Lower leg skin (tissue), 4 donors: Measurements from ENCODE around the gene NPSR1. TPM values are rescaled to one million over a fixed set of nuclear protein-coding genes. Genes with fewer than 3 reads are reported as not detected.
"Not testable (repeated sequence)": the region's sequence is repeated elsewhere in the genome, so short reads cannot be mapped to it uniquely, and the experiment has no call there.

Experiments used
- DNase-seq, 2 donors: peaks; one replicate each; pipeline ENCODE4 v3.0.0-alpha.2; 2019; ENCODE audit warnings: low spot score in 2 of 2
- H3K4me3 ChIP-seq: fragments of 200-600 bp; sonication (generic); 2 replicates; pipeline ENCODE4 v1.5.1; 2017; ENCODE audit warnings: mild to moderate bottlenecking, low read depth; ENCODE audit not compliant: poor library complexity, severe bottlenecking
- POLR2A ChIP-seq, 2 donors: fragments of 450-650 bp; IDR thresholded peaks; one replicate each; pipeline ENCODE4 v1.6.1; 2016 to 2017; ENCODE audit warnings: antibody characterized with exemption in 2 of 2, mild to moderate bottlenecking in 1 of 2, moderate library complexity in 1 of 2
- WGBS, 2 donors: methylation state at CpG; one replicate each; pipeline ENCODE4 v1.1.5; 2018; 5-methylcytosine and 5-hydroxymethylcytosine counted together
- intact Hi-C: fragments of 100-400 bp; cut with DNase I; formaldehyde crosslinking; loops from one replicate; pipeline ENCODE4 v1.15.0; 2023; ENCODE audit warnings: low total_unique reads
- total RNA-seq, 4 donors: library from RNA; depleted of rRNA; stranded (reverse); fragments of >200 nt; gene quantifications; one replicate each; pipeline ENCODE4 v1.1.0, GENCODE V29; 2016
- TF ChIP-seq, protein P1 (sequence below), 3 donors: fragments of 450-650 bp; IDR thresholded peaks; one replicate each; pipeline ENCODE4 v1.5.1; 2016; ENCODE audit warnings: antibody characterized with exemption in 3 of 3, mild to moderate bottlenecking in 3 of 3, moderate library complexity in 2 of 3

NPSR1 gene, protein sequence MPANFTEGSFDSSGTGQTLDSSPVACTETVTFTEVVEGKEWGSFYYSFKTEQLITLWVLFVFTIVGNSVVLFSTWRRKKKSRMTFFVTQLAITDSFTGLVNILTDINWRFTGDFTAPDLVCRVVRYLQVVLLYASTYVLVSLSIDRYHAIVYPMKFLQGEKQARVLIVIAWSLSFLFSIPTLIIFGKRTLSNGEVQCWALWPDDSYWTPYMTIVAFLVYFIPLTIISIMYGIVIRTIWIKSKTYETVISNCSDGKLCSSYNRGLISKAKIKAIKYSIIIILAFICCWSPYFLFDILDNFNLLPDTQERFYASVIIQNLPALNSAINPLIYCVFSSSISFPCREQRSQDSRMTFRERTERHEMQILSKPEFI
- not detected for total RNA-seq

DNA sequence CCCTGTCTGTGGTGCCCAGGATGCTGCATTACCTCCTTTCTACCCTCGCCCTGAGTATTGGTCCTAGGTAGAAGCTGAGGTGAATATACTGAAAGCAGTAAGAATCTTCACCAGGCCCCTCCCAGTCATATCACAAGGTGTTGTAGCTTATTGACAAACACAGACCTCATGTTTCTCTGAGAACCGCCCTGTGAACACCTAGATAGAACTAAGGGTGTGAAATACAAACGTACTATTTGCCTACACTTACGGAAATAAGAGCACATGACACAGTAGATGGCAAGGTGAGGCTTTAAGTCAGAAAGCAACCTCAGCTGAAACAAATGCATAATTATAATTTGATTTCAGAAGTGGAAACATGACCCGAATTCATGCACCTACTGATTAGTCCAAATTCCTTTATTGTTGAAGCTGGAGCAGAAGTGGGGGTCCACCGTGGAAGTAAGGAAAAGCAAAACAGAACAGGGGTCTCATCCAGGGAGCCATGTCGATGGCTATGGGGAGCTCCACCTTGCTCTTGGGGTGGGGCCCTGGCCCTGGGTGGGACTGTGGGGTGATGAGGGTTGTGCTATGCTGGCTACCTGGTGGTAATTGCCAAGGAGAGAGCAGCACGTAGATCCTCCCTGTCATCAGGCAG lies at the start of gene NPSR1:
NPSR1 (plus strand) TSS at position 587 of the 637 bp plus-strand sequence. CDS start 195 bp downstream, outside the sequence.
- no peak for DNase-seq
- H3K4me3 ChIP-seq = no peak within 1 kb of the TSS
- TF ChIP-seq, protein P1, sequence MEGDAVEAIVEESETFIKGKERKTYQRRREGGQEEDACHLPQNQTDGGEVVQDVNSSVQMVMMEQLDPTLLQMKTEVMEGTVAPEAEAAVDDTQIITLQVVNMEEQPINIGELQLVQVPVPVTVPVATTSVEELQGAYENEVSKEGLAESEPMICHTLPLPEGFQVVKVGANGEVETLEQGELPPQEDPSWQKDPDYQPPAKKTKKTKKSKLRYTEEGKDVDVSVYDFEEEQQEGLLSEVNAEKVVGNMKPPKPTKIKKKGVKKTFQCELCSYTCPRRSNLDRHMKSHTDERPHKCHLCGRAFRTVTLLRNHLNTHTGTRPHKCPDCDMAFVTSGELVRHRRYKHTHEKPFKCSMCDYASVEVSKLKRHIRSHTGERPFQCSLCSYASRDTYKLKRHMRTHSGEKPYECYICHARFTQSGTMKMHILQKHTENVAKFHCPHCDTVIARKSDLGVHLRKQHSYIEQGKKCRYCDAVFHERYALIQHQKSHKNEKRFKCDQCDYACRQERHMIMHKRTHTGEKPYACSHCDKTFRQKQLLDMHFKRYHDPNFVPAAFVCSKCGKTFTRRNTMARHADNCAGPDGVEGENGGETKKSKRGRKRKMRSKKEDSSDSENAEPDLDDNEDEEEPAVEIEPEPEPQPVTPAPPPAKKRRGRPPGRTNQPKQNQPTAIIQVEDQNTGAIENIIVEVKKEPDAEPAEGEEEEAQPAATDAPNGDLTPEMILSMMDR (IDR thresholded peaks at IDR 0.05) = no peak
- TF ChIP-seq POLR2A (IDR thresholded peaks at IDR 0.05) = no peak
- 77 to 81% methylated on average over 8 of the region's 8 CpGs for WGBS, 2 donors
- intact Hi-C loops = no loop called here

DNA sequence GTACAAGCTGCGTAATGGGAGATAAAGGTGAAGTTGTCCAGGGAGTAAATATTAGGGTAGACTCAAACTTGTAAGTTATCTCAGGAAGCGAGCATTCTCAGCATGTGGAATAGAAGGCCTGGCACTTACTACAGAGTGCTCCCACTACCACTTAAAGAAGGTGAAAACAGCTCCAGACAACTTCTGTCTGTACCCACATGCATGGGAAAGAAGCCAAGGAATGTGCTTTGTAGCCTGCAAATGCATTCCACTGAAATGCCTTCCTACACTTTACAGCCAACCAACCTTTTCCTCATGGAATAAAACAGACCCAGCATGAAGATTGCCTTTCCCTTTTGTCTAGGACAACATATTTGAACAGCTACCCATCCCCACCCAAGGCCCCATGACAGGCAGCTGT lies 45.4 kb upstream of the NPSR1 start:
- WGBS, 2 donors = 63 to 65% methylated on average over 2 of the region's 2 CpGs
- DNase-seq = no peak
- TF ChIP-seq, protein P1 (IDR thresholded peaks at IDR 0.05) = no peak
- no peak for TF ChIP-seq POLR2A (IDR thresholded peaks at IDR 0.05)
- intact Hi-C loops = no loop called here
- no peak overlapping the region for H3K4me3 ChIP-seq

DNA sequence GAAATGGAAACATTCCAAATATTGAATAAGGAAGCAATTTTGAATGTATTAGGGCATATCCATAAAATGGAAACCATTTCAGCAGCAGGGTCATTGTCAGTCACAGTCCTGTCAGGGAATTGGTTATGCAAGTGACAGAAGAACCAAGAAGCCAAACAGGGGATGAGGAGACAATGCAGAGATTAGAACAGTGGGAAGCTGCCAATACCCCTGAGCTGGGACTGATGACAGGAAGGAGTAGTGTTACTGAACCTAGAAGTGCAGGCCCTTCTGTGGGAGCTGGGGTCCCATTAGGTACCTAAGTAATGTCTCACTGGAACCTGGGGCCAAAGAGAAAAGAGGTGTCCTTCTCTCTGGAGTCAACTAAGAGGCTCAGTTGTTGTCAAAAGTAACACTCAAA lies 37.6 kb upstream of the NPSR1 start:
- no peak for DNase-seq

DNA sequence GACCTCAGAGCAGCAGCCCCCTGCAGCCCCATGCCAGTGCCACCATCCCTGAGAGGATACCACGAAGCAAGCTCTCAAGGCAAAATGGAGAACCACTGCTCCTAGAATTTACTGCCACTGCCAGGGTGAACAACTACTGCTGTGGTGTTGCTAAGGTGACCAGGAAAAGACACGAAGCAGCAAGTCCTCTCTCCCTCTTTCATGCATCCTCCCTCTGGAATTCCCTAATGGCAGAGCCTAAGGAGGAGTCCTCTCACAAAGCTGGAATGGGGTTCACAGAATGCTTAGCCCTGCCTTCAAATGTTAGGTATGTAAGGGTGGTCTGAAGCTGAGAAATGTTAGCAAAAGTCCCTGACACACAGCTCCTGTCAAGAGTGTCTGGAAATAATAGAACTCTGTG lies 35.8 kb upstream of the NPSR1 start:
- H3K4me3 ChIP-seq = no peak overlapping the region
- intact Hi-C loops = no loop called here
- WGBS, 2 donors = 19 to 49% methylated on average over 2 of the region's 2 CpGs
- TF ChIP-seq POLR2A (IDR thresholded peaks at IDR 0.05) = no peak
- TF ChIP-seq, protein P1 (IDR thresholded peaks at IDR 0.05) = no peak
- no peak for DNase-seq

More for the DNA sequence above, 37.6 kb upstream of the NPSR1 start:
- TF ChIP-seq, protein P1 (IDR thresholded peaks at IDR 0.05) = no peak
- intact Hi-C loops = no loop called here
- H3K4me3 ChIP-seq = no peak overlapping the region

DNA sequence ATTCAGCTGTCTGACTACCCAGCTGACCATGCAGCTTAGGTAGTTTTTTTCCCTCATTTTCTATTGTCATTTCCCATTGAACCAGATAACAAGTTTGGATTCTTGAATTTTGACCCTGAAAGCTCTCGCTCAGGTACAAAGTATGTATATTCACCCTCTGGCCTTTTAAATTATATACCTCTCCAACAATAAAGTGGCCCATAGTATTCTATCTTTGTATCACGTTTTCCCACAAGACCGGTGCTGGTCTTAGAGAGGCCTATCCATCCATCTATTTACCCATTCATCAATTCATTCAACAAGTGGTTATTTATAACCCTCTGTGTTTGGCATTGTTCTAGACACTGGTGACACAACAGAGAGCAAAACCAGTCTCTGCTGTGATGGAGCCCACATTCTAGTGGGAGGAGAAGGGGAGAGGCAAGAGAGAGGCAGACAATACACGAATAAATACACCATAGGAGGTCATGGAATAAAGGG lies 35.2 kb upstream of the NPSR1 start:
- 71 to 86% methylated on average over 4 of the region's 4 CpGs for WGBS, 2 donors
- H3K4me3 ChIP-seq = no peak overlapping the region
- DNase-seq = no peak
- no peak for TF ChIP-seq POLR2A (IDR thresholded peaks at IDR 0.05)
- TF ChIP-seq, protein P1 (IDR thresholded peaks at IDR 0.05) = no peak
- intact Hi-C loops = no loop called here

DNA sequence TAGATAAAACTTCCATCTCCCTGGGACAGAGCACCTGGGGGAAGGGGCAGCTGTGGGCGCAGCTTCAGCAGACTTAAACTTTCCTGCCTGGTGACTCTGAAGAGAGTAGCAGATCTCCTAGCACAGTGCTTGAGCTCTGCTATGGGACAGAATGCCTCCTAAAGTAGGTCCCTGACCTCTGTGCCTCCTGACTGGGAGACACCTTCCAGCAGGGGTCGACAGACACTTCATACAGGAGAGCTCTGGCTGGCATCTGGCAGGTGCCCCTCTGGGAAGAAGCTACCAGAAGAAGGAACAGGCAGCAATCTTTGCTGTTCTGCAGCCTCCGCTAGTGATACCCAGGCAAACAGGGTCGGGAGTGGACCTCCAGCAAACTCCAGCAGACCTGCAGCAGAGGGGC lies 29.4 kb upstream of the NPSR1 start:
- intact Hi-C loops, DNase-seq, H3K4me3 ChIP-seq: not testable (repeated sequence)
- WGBS, 2 donors = 76 to 85% methylated on average over 4 of the region's 4 CpGs
